ENCODE results near the gene LSM12.
A peak's percentile ranks its signal among the peaks of the same experiment; 100 is the strongest.

LSM12 gene

DNA sequence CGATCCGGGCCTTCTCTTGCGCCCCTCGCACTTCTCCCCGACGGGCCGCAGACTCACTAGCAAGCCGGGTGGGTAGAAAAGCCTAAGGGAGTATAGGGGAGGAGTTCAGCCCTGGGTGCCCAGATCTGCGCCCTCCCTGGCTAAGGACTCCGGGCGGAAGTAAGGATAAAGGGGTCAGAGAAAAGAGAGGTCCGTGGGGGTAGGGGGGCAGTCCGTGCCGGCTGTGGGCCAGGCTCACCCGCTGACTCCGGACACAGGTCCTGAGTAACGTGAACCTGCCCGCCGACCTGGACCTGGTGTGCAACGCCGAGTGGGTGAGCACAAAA lies 60.2 kb downstream of the LSM12 start:
- peak overlapping the region; percentile 71 for H3K4me3 ChIP-seq (ENCODE audit: low read depth, low read length)
- TF ChIP-seq, protein P1, sequence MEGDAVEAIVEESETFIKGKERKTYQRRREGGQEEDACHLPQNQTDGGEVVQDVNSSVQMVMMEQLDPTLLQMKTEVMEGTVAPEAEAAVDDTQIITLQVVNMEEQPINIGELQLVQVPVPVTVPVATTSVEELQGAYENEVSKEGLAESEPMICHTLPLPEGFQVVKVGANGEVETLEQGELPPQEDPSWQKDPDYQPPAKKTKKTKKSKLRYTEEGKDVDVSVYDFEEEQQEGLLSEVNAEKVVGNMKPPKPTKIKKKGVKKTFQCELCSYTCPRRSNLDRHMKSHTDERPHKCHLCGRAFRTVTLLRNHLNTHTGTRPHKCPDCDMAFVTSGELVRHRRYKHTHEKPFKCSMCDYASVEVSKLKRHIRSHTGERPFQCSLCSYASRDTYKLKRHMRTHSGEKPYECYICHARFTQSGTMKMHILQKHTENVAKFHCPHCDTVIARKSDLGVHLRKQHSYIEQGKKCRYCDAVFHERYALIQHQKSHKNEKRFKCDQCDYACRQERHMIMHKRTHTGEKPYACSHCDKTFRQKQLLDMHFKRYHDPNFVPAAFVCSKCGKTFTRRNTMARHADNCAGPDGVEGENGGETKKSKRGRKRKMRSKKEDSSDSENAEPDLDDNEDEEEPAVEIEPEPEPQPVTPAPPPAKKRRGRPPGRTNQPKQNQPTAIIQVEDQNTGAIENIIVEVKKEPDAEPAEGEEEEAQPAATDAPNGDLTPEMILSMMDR (IDR thresholded peaks at IDR 0.05; ENCODE audit: insufficient read depth, low read depth, low read length, missing control alignments), result no peak
- DNase-seq (ENCODE audit: low read depth), result no peak

DNA sequence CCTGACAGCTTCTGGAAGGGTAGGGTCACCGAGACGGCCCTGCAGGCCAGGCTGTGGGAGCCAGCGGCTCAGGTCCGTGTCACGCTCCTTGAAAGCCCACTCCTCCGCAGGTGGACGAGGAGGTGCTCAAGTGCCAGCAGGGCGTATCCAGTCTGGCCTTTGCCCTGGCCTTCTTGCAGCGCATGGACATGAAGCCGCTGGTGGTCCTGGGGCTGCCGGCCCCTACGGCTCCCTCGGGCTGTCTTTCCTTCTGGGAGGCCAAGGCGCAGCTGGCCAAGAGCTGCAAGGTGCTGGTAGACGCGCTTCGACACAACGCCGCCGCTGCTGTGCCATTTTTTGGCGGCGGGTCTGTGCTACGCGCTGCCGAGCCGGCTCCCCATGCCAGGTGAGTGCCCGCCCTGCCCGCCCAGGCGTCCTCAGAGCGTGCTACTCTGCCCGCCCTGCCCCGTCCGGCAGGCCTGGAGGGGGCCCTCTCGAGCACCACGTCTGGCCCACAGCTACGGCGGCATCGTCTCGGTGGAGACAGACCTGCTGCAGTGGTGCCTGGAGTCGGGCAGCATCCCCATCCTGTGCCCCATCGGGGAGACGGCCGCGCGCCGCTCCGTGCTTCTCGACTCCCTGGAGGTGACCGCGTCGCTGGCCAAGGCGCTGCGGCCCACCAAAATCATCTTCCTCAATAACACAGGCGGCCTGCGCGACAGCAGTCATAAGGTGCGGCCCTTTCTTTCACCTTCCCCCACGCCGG lies 60.8 kb downstream of the LSM12 start:
- peak overlapping the region; percentile 71 for H3K4me3 ChIP-seq (ENCODE audit: low read depth, low read length)
- TF ChIP-seq, protein P1 (IDR thresholded peaks at IDR 0.05; ENCODE audit: insufficient read depth, low read depth, low read length, missing control alignments), result peak; percentile 13
- DNase-seq (ENCODE audit: low read depth), result no peak

DNA sequence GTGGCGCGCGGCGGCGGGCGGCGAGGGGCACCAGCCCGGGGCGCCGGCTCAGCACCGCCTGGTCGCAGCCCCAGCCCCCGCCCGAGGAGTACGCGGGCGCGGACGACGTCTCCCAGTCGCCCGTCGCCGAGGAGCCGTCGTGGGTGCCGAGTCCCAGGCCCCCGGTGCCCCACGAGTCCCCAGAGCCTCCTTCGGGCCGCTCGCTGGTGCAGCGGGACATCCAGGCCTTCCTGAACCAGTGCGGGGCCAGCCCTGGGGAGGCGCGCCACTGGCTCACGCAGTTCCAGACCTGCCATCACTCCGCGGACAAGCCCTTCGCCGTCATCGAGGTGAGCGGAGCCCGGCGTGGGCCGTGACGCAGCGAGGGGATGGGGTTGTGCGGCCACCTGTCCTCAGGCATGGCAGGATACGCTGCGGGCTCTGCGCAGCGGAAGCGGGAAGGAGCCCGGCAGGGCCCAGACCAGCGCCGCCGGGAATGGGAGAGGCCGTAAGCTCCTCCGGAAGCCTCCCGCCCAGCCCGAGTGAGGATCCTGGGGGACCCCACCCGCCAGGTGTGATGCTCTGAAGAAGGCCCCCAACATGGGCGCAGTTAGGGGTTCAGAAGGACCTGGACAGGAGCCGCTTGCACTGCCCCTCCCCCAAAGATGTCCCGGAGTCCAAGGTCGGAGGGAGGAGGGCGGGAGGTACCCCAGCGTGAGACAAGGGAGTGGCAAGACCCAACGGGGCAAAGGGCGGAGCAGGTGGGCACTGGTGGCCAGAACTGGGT lies 61.5 kb downstream of the LSM12 start:
- H3K4me3 ChIP-seq (ENCODE audit: low read depth, low read length), result no peak overlapping the region
- no peak for DNase-seq (ENCODE audit: low read depth)
- TF ChIP-seq, protein P1 (IDR thresholded peaks at IDR 0.05; ENCODE audit: insufficient read depth, low read depth, low read length, missing control alignments), result no peak

DNA sequence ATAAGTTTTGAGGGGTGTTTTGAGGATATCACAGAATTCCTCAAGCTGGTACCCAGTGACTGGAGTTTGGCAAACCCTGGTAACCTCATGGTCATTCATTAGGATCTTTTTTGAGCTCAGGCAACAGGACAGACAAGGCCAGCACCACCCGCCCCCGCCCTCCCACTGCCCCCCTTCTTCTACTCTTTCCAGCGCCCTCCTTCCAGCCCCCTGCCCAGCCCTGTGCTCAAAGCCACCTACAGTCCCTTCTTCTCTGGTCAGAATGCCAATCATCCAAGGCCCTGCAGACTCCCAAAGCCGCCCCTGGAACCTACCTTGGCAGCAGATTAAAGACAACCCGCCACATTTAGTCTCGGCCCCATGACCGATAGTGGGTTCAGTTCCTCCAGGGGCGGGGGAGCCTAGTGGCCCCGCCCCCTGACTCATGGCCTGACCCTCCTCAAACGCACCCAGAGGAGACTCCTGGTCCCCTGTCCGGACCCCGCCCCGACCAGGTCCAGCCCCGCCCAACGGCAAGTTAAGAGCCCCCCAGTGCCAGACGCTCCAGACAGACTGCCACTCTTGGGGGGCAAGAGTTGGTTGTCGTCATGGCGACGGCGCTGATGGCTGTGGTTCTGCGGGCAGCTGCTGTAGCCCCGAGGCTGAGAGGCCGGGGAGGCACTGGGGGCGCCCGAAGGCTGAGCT lies 62.3 kb downstream of the LSM12 start, which contains the start of gene NAGS:
Gene NAGS (plus strand): TSS at position 546 of the 684 bp plus-strand sequence. CDS start 42 bp downstream, at position 588.
- TF ChIP-seq, protein P1 (IDR thresholded peaks at IDR 0.05; ENCODE audit: insufficient read depth, low read depth, low read length, missing control alignments), result no peak
- no peak within 1 kb of the TSS for H3K4me3 ChIP-seq (ENCODE audit: low read depth, low read length)
- DNase-seq (ENCODE audit: low read depth), result no peak

DNA sequence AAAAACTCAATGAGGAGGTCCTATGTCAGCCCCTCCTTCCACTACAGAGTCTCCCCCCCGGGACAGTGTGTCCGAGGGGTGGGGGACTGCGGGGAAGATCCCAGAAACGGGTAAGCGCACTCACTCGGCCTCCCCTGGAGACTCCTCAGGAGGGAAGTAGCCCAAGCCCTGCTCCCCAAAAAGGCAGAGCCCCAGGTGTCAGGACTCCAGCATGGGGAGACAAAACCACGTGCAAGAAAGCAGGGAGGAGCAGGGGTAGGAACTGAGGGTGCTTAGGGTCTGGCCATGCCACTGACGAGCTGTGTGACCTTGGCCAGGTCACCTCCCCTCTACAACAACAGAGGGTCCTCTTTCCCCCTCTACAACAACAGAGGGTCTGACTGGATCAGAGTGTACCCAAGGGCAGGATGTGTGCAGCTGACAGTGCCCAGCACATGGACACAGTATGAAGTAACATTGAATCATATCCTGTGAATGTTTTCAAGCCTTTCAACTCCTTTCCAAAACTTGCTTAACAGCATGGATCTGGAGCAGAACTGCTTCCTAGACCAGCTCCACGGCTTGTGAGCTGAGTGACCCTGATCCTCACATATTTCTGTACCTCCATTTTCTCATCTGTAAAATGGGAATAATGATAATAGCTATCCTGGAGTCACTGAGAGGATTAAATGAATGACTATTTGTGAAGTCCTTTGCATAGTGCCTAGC lies 64.2 kb downstream of the LSM12 start:
- DNase-seq (ENCODE audit: low read depth), result no peak
- TF ChIP-seq, protein P1 (IDR thresholded peaks at IDR 0.05; ENCODE audit: insufficient read depth, low read depth, low read length, missing control alignments), result no peak

DNA sequence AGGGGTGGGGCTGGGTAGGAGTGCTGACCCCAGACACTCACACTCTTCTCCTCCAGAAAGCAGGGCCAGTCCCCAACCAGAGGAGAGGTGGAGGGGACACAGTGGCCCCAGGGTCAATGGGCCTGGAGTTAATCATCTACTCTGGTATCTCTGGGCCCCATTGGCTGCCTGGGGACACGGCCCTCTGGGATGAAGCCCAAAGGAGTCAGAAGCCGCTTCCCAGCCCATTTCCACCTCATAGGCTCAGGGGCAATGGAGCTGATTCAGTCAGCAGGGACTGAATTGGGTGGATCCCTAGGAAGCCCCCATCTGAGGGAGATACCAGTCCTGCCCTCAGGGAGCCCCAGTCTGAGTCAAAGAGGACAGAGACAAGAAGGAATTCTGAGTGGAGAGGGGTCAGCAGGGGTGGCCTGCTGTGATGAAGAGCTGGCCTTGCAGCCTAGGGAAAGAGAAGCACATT lies 65.0 kb downstream of the LSM12 start:
- no peak overlapping the region for H3K4me3 ChIP-seq (ENCODE audit: low read depth, low read length)
- DNase-seq (ENCODE audit: low read depth), result no peak
- TF ChIP-seq, protein P1 (IDR thresholded peaks at IDR 0.05; ENCODE audit: insufficient read depth, low read depth, low read length, missing control alignments), result no peak

More for the DNA sequence above, 64.2 kb downstream of the LSM12 start:
- no peak overlapping the region for H3K4me3 ChIP-seq (ENCODE audit: low read depth, low read length)
